K562 (cell line): Measurements from ENCODE around the gene MAMDC2. TPM values are rescaled to one million over a fixed set of nuclear protein-coding genes. Genes with fewer than 3 reads are reported as not detected.

Experiments
- ATAC-seq: fragments of 200-7000 bp; cut with Tn5 transposase; 3 replicates; pipeline ENCODE4 v1.9.1; 2020; ENCODE audit warnings: moderate library complexity
- BruUV-seq: library from RNA; stranded (reverse); fragments of 400-500 nt; replicated peaks from 2 replicates; lab custom pipeline; 2021; lab: Mats Ljungman, UMichigan
- CTCF ChIA-PET: fragments of 300-600 bp; formaldehyde crosslinking; extraction: SDS; loops from one replicate; lab custom pipeline; 2021; ENCODE audit warnings: low intra/inter-chr PET ratio; lab: Yijun Ruan, JAX
- POLR2A ChIA-PET: fragments of 300-600, 350-650 bp; sonication (Branson Sonifier 250); formaldehyde crosslinking; extraction: SDS; loops from one replicate; lab custom pipeline; 2021; ENCODE audit warnings: antibody characterized with exemption, inconsistent platforms; lab: Yijun Ruan, JAX
- DNase-seq, 4 experiments: peaks; one replicate each; pipeline versions ENCODE4 v3.0.0 to v3.0.0-alpha.2; 2011 to 2018; ENCODE audit warnings: low spot score in 3 of 4, mixed read lengths in 3 of 4; ENCODE audit errors: extremely low read depth in 1 of 4
- FAIRE-seq: peaks from 2 replicates; lab custom pipeline; 2011; peaks lifted over from hg19 to GRCh38; lab: Jason Lieb, UNC
- H2AFZ ChIP-seq: 2 replicates; pipeline ENCODE4 v1.6.0; 2011; ENCODE audit warnings: low read depth, low read length, control low read depth, inconsistent platforms
- H3K27ac ChIP-seq: fragments of 200-600 bp; 3 replicates; pipeline ENCODE4 v1.8.0; 2011; ENCODE audit warnings: low read depth, mild to moderate bottlenecking, control low read depth, inconsistent platforms, low read length, moderate library complexity, mixed read lengths; ENCODE audit errors: extremely low read depth
- H3K27me3 ChIP-seq, 2 experiments: fragments of 300-600 bp in 1 of 2; 2 replicates in 1 of 2; 3 replicates in 1 of 2; pipeline versions ENCODE4 v1.6.0 to v1.8.0; 2011; ENCODE audit warnings: inconsistent platforms in 2 of 2, low read length in 2 of 2, mild to moderate bottlenecking in 1 of 2, mixed read lengths in 1 of 2, moderate library complexity in 1 of 2; ENCODE audit not compliant: control insufficient read depth in 2 of 2, insufficient read depth in 2 of 2
- H3K36me3 ChIP-seq: fragments of 300-600 bp; 3 replicates; pipeline ENCODE4 v1.8.0; 2011; ENCODE audit warnings: mild to moderate bottlenecking, low read length, inconsistent platforms; ENCODE audit not compliant: control insufficient read depth, insufficient read depth
- H3K4me1 ChIP-seq, 2 experiments: fragments of 200-600 bp in 1 of 2; replicated peaks in 1 of 2; 2 replicates in 1 of 2; 3 replicates in 1 of 2; pipeline versions ENCODE4 v1.5.1 to v1.8.0; 2011; ENCODE audit warnings: inconsistent platforms in 2 of 2, low read length in 2 of 2, mild to moderate bottlenecking in 1 of 2, mixed read lengths in 1 of 2, moderate library complexity in 1 of 2; ENCODE audit not compliant: control insufficient read depth in 2 of 2, insufficient read depth in 2 of 2
- H3K4me2 ChIP-seq: 2 replicates; pipeline ENCODE4 v1.6.1; 2011; ENCODE audit warnings: low read length, control low read depth, inconsistent platforms, mixed read lengths; ENCODE audit not compliant: insufficient read depth
- H3K4me3 ChIP-seq: fragments of 200-600 bp; sonication (generic), shearing (Covaris generic); 2 replicates; pipeline ENCODE4 v1.5.1; 2016; ENCODE audit warnings: control low read depth, inconsistent platforms
- H3K79me2 ChIP-seq: fragments of 200-600 bp; 3 replicates; pipeline ENCODE4 v1.8.0; 2011; ENCODE audit warnings: low read length, inconsistent platforms; ENCODE audit not compliant: control insufficient read depth, insufficient read depth
- H3K9ac ChIP-seq, 2 experiments: 2 replicates each; pipeline versions ENCODE4 v1.6.0 to v1.6.1; 2011; ENCODE audit warnings: low read depth in 2 of 2, low read length in 2 of 2, control low read depth in 1 of 2, inconsistent platforms in 1 of 2, mild to moderate bottlenecking in 1 of 2, mixed read lengths in 1 of 2; ENCODE audit not compliant: insufficient read depth in 1 of 2
- H3K9me1 ChIP-seq: one replicate; pipeline ENCODE4 v1.6.0; 2011; ENCODE audit warnings: inconsistent platforms, mild to moderate bottlenecking, low read length, moderate library complexity; ENCODE audit not compliant: control insufficient read depth, insufficient read depth
- H3K9me3 ChIP-seq: replicated peaks from 2 replicates; pipeline ENCODE4 v1.5.1; 2011; ENCODE audit warnings: low read depth, low read length, inconsistent platforms; ENCODE audit not compliant: control insufficient read depth, insufficient read depth
- H4K20me1 ChIP-seq: replicated peaks from 2 replicates; pipeline ENCODE4 v1.6.1; 2011; ENCODE audit warnings: low read length, inconsistent platforms, mixed read lengths; ENCODE audit not compliant: control insufficient read depth, insufficient read depth
- CBX5 ChIP-seq: IDR thresholded peaks from 2 replicates; pipeline ENCODE4 v1.6.1; 2014; ENCODE audit warnings: low read depth, borderline replicate concordance
- FOXJ3 ChIP-seq: sonication (generic); formaldehyde crosslinking; IDR thresholded peaks from 2 replicates; pipeline ENCODE4 v1.4.0; 2020; ENCODE audit warnings: mild to moderate bottlenecking, missing genetic modification reagents
- HOMEZ ChIP-seq: fragments of 250-450 bp; sonication (Bioruptor Pico); IDR thresholded peaks from 2 replicates; pipeline ENCODE4 v1.4.0; 2020; ENCODE audit warnings: mild to moderate bottlenecking, moderate library complexity
- KLF13 ChIP-seq: fragments of 450-650 bp; IDR thresholded peaks from 2 replicates; pipeline ENCODE4 v1.6.1; 2016; ENCODE audit warnings: missing genetic modification characterization, low read depth, mild to moderate bottlenecking, missing compliant biosample characterization, moderate library complexity, borderline replicate concordance
- RBM34 ChIP-seq: fragments of 200-400 bp; formaldehyde crosslinking; IDR thresholded peaks from 2 replicates; pipeline ENCODE4 v1.6.1; 2018; ENCODE audit warnings: low read length, borderline replicate concordance; ENCODE audit not compliant: insufficient read depth
- YBX1 ChIP-seq: fragments of 450-650 bp; IDR thresholded peaks from 2 replicates; pipeline ENCODE4 v1.7.1; 2016; ENCODE audit warnings: mild to moderate bottlenecking
- ZC3H8 ChIP-seq: fragments of 450-650 bp; IDR thresholded peaks from 2 replicates; pipeline ENCODE4 v1.6.1; 2017
- ZNF280A ChIP-seq: fragments of 450-650 bp; IDR thresholded peaks from 2 replicates; pipeline ENCODE4 v1.6.1; 2018; ENCODE audit warnings: mild to moderate bottlenecking, low read depth; ENCODE audit not compliant: partially characterized antibody
- ZNF583 ChIP-seq: fragments of 250-450 bp; sonication (Bioruptor Pico); IDR thresholded peaks from 2 replicates; pipeline ENCODE4 v1.4.0; 2020
- ZNF696 ChIP-seq: fragments of 250-450 bp; sonication (Bioruptor Pico); conservative IDR thresholded peaks from 2 replicates; pipeline ENCODE4 v1.4.0; 2020; ENCODE audit warnings: mild to moderate bottlenecking, moderate library complexity
- WGBS: fragments of 100-300 bp; shearing (Covaris generic); methylation state at CpG from one replicate; pipeline ENCODE4 v1.1.6; 2016; ENCODE audit warnings: low coverage, mixed read lengths; ENCODE audit not compliant: insufficient coverage; ENCODE audit errors: missing lambda C conversion rate; 5-methylcytosine and 5-hydroxymethylcytosine counted together
- in situ Hi-C: fragments of 300-500 bp; cut with MboI; formaldehyde crosslinking; loops from 4 replicates; pipeline ENCODE4 v1.15.0; 2018; ENCODE audit warnings: inconsistent platforms, mixed read lengths
- intact Hi-C: fragments of 100-400 bp; cut with micrococcal nuclease; formaldehyde crosslinking; loops from 2 replicates; pipeline ENCODE4 v1.14.2; 2022
- polyA plus RNA-seq, 8 experiments: library from polyadenylated mRNA; depleted of rRNA in 4 of 8; stranded (reverse) in 5 of 8; unstranded in 3 of 8; fragments of >200 nt; fragmentation: Nextera tagmentation in 2 of 8; fragmentation: Illumina TruSeq in 1 of 8; extraction: Ambion mirVana in 2 of 8; extraction: Trizol in 1 of 8; gene quantifications; 2 replicates each; pipeline versions ENCODE4 v1.2.1 to v1.2.3, GENCODE V29; 2011 to 2014; ENCODE audit warnings: inconsistent platforms in 1 of 8, missing spikeins in 1 of 8
- total RNA-seq, 7 experiments: library from RNA; depleted of rRNA in 6 of 7; stranded (reverse); fragments of >200 nt in 6 of 7; fragmentation: Illumina TruSeq in 2 of 7; extraction: Trizol in 2 of 7; gene quantifications; 2 replicates each; pipeline versions ENCODE4 v1.2.1 to v1.2.3, GENCODE V29; 2011 to 2021; ENCODE audit warnings: low replicate concordance in 1 of 7
- TF ChIP-seq, protein P1 (sequence below), 2 experiments: IDR thresholded peaks in 1 of 2; conservative IDR thresholded peaks in 1 of 2; 2 replicates each; pipeline ENCODE4 v1.6.1; 2016; ENCODE audit warnings: low read depth in 2 of 2, mild to moderate bottlenecking in 1 of 2, missing compliant biosample characterization in 1 of 2, missing genetic modification characterization in 1 of 2, moderate library complexity in 1 of 2
- TF ChIP-seq, protein P2 (sequence below): fragments of 150-350 bp; conservative IDR thresholded peaks from 2 replicates; pipeline ENCODE4 v1.6.1; 2014; ENCODE audit warnings: low read length

MAMDC2 gene
- total and polyA plus RNA-seq, 9 of the 15 experiments (the other 6 are each of a cell fraction or from before 2014, with no cell fraction given), result 0.01 to 0.03 TPM; not detected in 7

GRCh38 chr9:70258692-70259511 is 215.3 kb downstream of the MAMDC2 start, which contains the start of gene SMC5:
Gene SMC5, plus strand, starts transcription at chr9:70258978. Its CDS starts 101 bp downstream, at chr9:70259079.
- peaks cover 53% of the 10 kb centered on the region for H3K79me2 ChIP-seq
- no TSS peak for BruUV-seq
- TF ChIP-seq, protein P1, sequence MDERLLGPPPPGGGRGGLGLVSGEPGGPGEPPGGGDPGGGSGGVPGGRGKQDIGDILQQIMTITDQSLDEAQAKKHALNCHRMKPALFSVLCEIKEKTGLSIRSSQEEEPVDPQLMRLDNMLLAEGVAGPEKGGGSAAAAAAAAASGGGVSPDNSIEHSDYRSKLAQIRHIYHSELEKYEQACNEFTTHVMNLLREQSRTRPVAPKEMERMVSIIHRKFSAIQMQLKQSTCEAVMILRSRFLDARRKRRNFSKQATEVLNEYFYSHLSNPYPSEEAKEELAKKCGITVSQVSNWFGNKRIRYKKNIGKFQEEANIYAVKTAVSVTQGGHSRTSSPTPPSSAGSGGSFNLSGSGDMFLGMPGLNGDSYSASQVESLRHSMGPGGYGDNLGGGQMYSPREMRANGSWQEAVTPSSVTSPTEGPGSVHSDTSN (CRISPR knock-in tag; IDR thresholded peaks at IDR 0.05; ENCODE audit: low read depth), result no peak
- TF ChIP-seq, protein P1 (tag; conservative IDR thresholded peaks at IDR 0.05; ENCODE audit: low read depth), result no peak
- TF ChIP-seq YBX1 (no peak), CBX5 (no peak), RBM34 (no peak), ZNF280A (no peak), KLF13 (tag) (peak; percentile 78; the same call in 1 of the 2 replicates), ZNF696 (no peak), FOXJ3 (CRISPR knock-in tag) (no peak), ZNF583 (CRISPR knock-in tag) (no peak), ZC3H8 (no peak), HOMEZ (no peak)
- TF ChIP-seq, protein P2, sequence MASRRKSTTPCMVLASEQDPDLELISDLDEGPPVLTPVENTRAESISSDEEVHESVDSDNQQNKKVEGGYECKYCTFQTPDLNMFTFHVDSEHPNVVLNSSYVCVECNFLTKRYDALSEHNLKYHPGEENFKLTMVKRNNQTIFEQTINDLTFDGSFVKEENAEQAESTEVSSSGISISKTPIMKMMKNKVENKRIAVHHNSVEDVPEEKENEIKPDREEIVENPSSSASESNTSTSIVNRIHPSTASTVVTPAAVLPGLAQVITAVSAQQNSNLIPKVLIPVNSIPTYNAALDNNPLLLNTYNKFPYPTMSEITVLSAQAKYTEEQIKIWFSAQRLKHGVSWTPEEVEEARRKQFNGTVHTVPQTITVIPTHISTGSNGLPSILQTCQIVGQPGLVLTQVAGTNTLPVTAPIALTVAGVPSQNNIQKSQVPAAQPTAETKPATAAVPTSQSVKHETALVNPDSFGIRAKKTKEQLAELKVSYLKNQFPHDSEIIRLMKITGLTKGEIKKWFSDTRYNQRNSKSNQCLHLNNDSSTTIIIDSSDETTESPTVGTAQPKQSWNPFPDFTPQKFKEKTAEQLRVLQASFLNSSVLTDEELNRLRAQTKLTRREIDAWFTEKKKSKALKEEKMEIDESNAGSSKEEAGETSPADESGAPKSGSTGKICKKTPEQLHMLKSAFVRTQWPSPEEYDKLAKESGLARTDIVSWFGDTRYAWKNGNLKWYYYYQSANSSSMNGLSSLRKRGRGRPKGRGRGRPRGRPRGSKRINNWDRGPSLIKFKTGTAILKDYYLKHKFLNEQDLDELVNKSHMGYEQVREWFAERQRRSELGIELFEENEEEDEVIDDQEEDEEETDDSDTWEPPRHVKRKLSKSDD, result no peak

More at GRCh38 chr9:70258692-70259511, 215.3 kb downstream of the MAMDC2 start, which contains the start of gene SMC5:
- ChIA-PET POLR2A (interaction anchor here (1.2 kb wide), 1 partner anchor 10 kb away, joined by 6 read pairs; no protein-coding TSS in a partner anchor), CTCF (no interaction called here)
- H3K4me1 ChIP-seq, result peaks cover 22 to 26% of the 10 kb centered on the region in 2 experiments; a peak in 4 of 5 replicates
- H3K4me3 ChIP-seq, result peak within 1 kb of the TSS; percentile 88
- no peaks in the 10 kb centered on the region for H3K27me3 ChIP-seq
- peaks cover 6% of the 10 kb centered on the region for H4K20me1 ChIP-seq
- FAIRE-seq, result peak; percentile 75
- DNase-seq, result peak; percentile 80 to 90 (median 82)
- 2% methylated on average over 19 of the region's 75 CpGs for WGBS
- peak within 1 kb of the TSS; percentile 96 for H2AFZ ChIP-seq
- H3K9ac ChIP-seq, result peak within 1 kb of the TSS; percentile 93 to 99
- peak; percentile 88 for ATAC-seq
- intact Hi-C loops (loop anchor here (5.0 to 10.0 kb wide), 2 partner anchors 158 to 226 kb away; no protein-coding TSS in a partner anchor), in situ Hi-C loops (no loop called here)
- peak within 1 kb of the TSS; percentile 91 for H3K4me2 ChIP-seq
- H3K9me1 ChIP-seq, result no peaks in the 10 kb centered on the region
- H3K27ac ChIP-seq, result peak within 1 kb of the TSS; percentile 95
- H3K9me3 ChIP-seq, result no peaks in the 10 kb centered on the region
- peaks cover 36% of the 10 kb centered on the region for H3K36me3 ChIP-seq
